HFFc6 (cell line): ENCODE data around the gene TMSB4Y. TPM values are rescaled to one million over a fixed set of nuclear protein-coding genes. Genes with fewer than 3 reads are reported as not detected.

Experiments used
- DNase-seq: peaks from one replicate; pipeline ENCODE4 v3.0.0-alpha.2; 2018
- H3K27ac Mint-ChIP-seq: 2 replicates; pipeline ENCODE4 v1.8.0; 2020; ENCODE audit warnings: mild to moderate bottlenecking, mixed read lengths
- H3K27me3 Mint-ChIP-seq: 2 replicates; pipeline ENCODE4 v1.8.0; 2021; ENCODE audit warnings: mild to moderate bottlenecking, moderate library complexity, mixed read lengths; ENCODE audit not compliant: insufficient read depth
- H3K36me3 Mint-ChIP-seq: 2 replicates; pipeline ENCODE4 v1.8.0; 2021; ENCODE audit warnings: low read depth, mixed read lengths
- H3K4me1 Mint-ChIP-seq: 2 replicates; pipeline ENCODE4 v1.8.0; 2020; ENCODE audit warnings: low read depth, mixed read lengths
- H3K4me3 Mint-ChIP-seq: 2 replicates; pipeline ENCODE4 v1.8.0; 2020; ENCODE audit warnings: mild to moderate bottlenecking, moderate library complexity, mixed read lengths
- H3K9me3 Mint-ChIP-seq: 2 replicates; pipeline ENCODE4 v1.8.0; 2020; ENCODE audit warnings: mild to moderate bottlenecking, mixed read lengths
- total RNA-seq, 6 experiments: library from RNA; stranded (reverse); fragmentation: NEBNext Ultra II Directional; extraction: Animal tissue kit (Norgen Biotek cat#: 25700); gene quantifications; 2 replicates in 1 of 6; 3 replicates in 5 of 6; pipeline ENCODE4 v1.2.3, GENCODE V29; 2021
- TF ChIP-seq, protein P1 (sequence below): fragments of 200-600 bp; sonication (generic); IDR thresholded peaks from 2 replicates; pipeline ENCODE4 v1.5.0; 2021; ENCODE audit warnings: antibody characterized with exemption, mild to moderate bottlenecking

Gene TMSB4Y
- total RNA-seq, 6 experiments from 2014 or later, result 0.16 to 0.69 (median 0.40) TPM; not detected in 3

DNA sequence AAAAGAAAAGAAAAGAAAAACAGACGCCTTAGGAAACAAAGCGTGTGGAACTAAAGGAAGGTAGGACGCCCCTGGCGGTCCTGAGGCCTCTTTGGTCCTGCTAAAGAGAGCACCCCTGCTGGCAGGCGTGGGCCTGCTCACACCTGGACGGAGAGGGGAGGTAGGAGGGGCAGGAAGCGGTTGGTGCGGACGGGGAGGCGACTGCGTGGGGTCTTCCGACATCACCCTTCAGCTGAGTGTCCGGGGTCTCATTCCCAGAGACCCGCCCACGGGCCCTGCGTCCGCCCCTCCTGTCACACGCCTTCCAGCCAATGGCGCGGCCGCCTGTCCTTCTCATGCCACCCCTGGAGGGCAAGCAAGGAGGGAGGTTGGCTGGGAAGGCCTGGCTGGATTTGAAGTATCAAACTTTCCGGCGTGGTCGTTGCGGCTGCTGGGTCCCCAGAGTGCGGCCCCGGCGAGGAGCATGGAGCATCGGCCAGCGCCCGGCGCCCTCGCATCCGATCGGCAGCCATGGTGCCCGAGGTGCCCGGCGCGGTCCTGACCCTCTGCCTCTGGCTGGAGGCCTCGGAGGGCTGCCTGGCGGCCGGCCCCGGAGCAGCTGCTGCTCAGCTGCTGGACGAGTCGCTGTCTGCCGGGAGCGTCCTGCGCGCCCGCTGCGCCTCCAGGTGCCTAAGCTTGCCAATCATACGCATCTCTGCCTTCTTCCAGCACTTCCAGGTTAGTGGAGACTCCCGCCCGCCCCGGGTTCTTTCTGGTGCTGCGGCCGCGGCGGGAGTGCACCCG, 47.8 kb downstream of the TMSB4Y start:
- Mint-ChIP-seq H3K4me3 (no peak overlapping the region), H3K36me3 (no peaks in the 10 kb centered on the region), H3K9me3 (no peaks in the 10 kb centered on the region), H3K27ac (no peak overlapping the region), H3K27me3 (peaks cover 2% of the 10 kb centered on the region; the same call in 1 of the 2 replicates), H3K4me1 (no peaks in the 10 kb centered on the region)
- TF ChIP-seq, protein P1, sequence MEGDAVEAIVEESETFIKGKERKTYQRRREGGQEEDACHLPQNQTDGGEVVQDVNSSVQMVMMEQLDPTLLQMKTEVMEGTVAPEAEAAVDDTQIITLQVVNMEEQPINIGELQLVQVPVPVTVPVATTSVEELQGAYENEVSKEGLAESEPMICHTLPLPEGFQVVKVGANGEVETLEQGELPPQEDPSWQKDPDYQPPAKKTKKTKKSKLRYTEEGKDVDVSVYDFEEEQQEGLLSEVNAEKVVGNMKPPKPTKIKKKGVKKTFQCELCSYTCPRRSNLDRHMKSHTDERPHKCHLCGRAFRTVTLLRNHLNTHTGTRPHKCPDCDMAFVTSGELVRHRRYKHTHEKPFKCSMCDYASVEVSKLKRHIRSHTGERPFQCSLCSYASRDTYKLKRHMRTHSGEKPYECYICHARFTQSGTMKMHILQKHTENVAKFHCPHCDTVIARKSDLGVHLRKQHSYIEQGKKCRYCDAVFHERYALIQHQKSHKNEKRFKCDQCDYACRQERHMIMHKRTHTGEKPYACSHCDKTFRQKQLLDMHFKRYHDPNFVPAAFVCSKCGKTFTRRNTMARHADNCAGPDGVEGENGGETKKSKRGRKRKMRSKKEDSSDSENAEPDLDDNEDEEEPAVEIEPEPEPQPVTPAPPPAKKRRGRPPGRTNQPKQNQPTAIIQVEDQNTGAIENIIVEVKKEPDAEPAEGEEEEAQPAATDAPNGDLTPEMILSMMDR, result no peak
- no peak for DNase-seq

DNA sequence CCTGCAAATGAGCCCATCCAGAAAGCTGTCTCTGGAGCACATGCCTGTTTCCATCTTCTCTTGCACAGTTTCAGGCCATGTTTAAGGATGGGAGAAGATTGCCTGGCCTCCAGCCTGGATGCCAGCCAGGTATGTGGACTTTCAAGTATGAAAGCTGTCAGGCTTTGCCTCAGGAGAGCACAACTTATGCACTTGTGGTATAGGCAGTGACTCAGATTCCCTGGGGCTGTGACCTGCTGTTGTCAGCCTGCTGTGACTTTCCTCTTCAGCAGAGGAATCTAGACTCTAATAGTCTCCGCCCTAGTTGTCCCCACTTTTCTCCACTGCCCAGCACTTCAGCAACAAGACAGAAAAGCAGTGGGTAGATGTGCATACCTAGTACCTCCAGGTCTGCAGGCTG, 51.0 kb downstream of the TMSB4Y start:
- Mint-ChIP-seq H3K36me3 (no peaks in the 10 kb centered on the region), H3K4me1 (no peaks in the 10 kb centered on the region), H3K4me3 (no peak overlapping the region), H3K27me3 (peaks cover 2% of the 10 kb centered on the region; the same call in 1 of the 2 replicates), H3K9me3 (no peaks in the 10 kb centered on the region), H3K27ac (no peak overlapping the region)
- TF ChIP-seq, protein P1, result no peak
- DNase-seq, result peak; percentile 1

Other genes with a start within 250 kb of the TMSB4Y start
- gene UTY, start 223.9 kb upstream of the TMSB4Y start, total RNA-seq, result 1 to 10 TPM; 5.6 to 8.2 (median 7.1) TPM